Measurements from ENCODE around the gene TMEM62. TPM values are rescaled to one million over a fixed set of nuclear protein-coding genes. Genes with fewer than 3 reads are reported as not detected.
"Not testable (repeated sequence)": the region's sequence is repeated elsewhere in the genome, so short reads cannot be mapped to it uniquely, and the experiment has no call there.

The TMEM62 gene
- total RNA-seq, 4 donors from 2014 or later = 11.5 to 25.2 (median 22.9) TPM

DNA sequence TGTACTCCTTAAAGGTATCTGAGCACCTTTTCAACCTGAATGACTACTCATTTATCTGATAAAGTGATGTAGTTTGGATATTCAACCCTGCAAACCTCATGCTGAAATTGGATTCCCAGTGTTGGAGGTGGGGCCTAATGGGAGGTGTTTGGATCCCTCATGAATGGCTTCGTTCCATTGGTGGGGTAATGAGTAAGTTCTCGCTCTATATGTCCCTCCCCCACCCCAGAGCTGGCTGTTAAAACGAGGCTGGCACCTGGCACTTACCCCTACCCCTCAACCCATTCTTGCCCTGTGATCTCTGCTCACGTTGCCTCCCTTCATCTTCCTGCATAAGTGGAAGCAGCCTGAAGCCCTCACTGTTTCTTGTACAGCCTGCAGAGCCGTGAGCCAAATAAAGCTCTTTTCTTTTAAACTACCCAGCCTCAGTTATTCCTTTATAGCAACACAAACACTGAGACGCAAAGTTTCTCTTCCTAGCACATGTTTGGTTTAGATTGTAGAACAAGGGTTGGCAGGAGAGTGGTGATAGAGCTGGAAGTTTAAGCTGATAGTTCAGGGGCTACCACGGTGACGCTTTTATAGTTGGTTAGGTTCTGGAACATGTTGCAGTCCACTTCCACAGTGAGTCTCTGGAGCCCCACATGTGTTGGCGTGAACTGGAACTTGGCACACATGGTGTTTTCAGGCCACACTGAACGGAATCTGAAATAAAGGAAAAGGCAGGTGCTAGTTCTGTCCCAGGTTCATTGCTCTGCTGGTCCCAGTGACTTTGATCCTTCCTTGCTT, 63.6 kb downstream of the TMEM62 start:
- TF ChIP-seq POLR2A (IDR thresholded peaks at IDR 0.05) (no peak), EP300 (IDR thresholded peaks at IDR 0.05) (no peak), POLR2AphosphoS5 (IDR thresholded peaks at IDR 0.05) (no peak)
- TF ChIP-seq, protein P1, sequence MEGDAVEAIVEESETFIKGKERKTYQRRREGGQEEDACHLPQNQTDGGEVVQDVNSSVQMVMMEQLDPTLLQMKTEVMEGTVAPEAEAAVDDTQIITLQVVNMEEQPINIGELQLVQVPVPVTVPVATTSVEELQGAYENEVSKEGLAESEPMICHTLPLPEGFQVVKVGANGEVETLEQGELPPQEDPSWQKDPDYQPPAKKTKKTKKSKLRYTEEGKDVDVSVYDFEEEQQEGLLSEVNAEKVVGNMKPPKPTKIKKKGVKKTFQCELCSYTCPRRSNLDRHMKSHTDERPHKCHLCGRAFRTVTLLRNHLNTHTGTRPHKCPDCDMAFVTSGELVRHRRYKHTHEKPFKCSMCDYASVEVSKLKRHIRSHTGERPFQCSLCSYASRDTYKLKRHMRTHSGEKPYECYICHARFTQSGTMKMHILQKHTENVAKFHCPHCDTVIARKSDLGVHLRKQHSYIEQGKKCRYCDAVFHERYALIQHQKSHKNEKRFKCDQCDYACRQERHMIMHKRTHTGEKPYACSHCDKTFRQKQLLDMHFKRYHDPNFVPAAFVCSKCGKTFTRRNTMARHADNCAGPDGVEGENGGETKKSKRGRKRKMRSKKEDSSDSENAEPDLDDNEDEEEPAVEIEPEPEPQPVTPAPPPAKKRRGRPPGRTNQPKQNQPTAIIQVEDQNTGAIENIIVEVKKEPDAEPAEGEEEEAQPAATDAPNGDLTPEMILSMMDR (IDR thresholded peaks at IDR 0.05) = no peak
- Histone ChIP-seq H3K27me3 (no peaks in the 10 kb centered on the region), H3K4me3 (no peak overlapping the region), H3K9me3 (peaks cover 0 to 3% (median 0%) of the 10 kb centered on the region in 3 donors), H3K36me3 (peaks cover 17 to 70% of the 10 kb centered on the region in 2 donors), H3K27ac (no peak overlapping the region), H3K4me1 (no peaks in the 10 kb centered on the region)
- no peak for ATAC-seq
- WGBS, 2 donors (ENCODE audit: low coverage in 1 of 2) = 84 to 86% methylated on average over 7 to 9 of the region's 10 CpGs

DNA sequence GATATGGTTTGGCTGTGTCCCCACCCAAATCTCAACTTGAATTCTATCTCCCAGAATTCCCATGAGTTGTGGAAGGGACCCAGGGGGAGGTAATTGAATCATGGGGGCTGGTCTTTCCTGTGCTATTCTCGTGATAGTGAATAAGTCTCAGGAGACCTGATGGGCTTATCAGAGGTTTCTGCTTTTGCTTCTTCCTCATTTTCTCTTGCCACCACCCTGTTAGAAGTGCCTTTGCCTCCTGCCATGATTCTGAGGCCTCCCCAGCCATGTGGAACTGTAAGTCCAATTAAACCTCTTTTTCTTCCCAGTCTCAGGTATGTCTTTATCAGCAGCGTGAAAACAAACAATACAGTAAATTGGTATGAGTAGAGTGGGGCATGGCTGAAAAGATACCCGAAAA, 64.4 kb downstream of the TMEM62 start:
- H3K9me3 ChIP-seq, ATAC-seq, H3K4me1 ChIP-seq, H3K27ac ChIP-seq, H3K27me3 ChIP-seq, H3K4me3 ChIP-seq: not testable (repeated sequence)
- WGBS, 2 donors (ENCODE audit: low coverage in 1 of 2) = 50 to 90% methylated on average over 1 to 3 of the region's 3 CpGs
- H3K36me3 ChIP-seq = peaks cover 12 to 62% of the 10 kb centered on the region in 2 donors

GRCh38 chr15:43198556-43198955, 65.2 kb downstream of the TMEM62 start:
- H3K27me3 ChIP-seq, H3K4me3 ChIP-seq, H3K9me3 ChIP-seq, H3K27ac ChIP-seq, H3K4me1 ChIP-seq, ATAC-seq: not testable (repeated sequence)
- WGBS, 2 donors (ENCODE audit: low coverage in 1 of 2) = 89% methylated on average over 2 of the region's 4 CpGs; no CpG with 5 or more reads in 1 of the 2 donors
- peaks cover 12 to 54% of the 10 kb centered on the region in 2 donors for H3K36me3 ChIP-seq

DNA sequence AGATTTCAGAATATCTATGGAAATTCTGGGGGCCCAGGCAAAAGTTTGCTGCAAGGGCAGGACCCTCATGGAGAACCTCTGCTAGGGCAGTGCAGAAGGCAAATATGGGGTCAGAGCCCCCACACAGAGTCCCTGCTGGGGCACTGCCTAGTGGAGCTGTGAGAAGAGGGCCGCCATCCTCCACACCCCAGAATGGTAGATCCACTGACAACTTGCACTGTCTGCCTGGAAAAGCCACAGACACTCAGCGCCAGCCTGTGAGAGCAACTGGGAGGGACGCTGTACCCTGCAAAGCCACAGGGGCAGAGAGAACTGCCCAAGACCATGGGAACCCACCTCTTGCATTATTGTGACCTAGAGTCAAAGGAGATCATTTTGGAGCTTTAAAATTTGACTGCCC, 65.6 kb downstream of the TMEM62 start:
- H3K4me3 ChIP-seq = no peak overlapping the region
- WGBS, 2 donors (ENCODE audit: low coverage in 1 of 2) = 94% methylated on average over 2 of the region's 3 CpGs; no CpG with 5 or more reads in 1 of the 2 donors
- peaks cover 0 to under 1% (median 0%) of the 10 kb centered on the region in 3 donors for H3K4me1 ChIP-seq
- peaks cover 0 to 3% (median 0%) of the 10 kb centered on the region in 3 donors for H3K9me3 ChIP-seq
- TF ChIP-seq, protein P1 (IDR thresholded peaks at IDR 0.05) = no peak
- TF ChIP-seq POLR2AphosphoS5 (IDR thresholded peaks at IDR 0.05) (no peak), EP300 (IDR thresholded peaks at IDR 0.05) (no peak)
- no peaks in the 10 kb centered on the region for H3K27me3 ChIP-seq
- H3K27ac ChIP-seq = no peak overlapping the region
- peaks cover 12 to 52% of the 10 kb centered on the region in 2 donors for H3K36me3 ChIP-seq
- no peak for ATAC-seq

- WGBS, 2 donors (ENCODE audit: low coverage in 1 of 2) = 81 to 100% methylated on average over 2 to 3 of the region's 3 CpGs
- H3K4me3 ChIP-seq = no peak overlapping the region
- no peaks in the 10 kb centered on the region for H3K27me3 ChIP-seq
- no peak for TF ChIP-seq POLR2A (IDR thresholded peaks at IDR 0.05)
- TF ChIP-seq, protein P1 (IDR thresholded peaks at IDR 0.05) = no peak
- no peak for TF ChIP-seq EP300 (IDR thresholded peaks at IDR 0.05)
- TF ChIP-seq POLR2AphosphoS5 (IDR thresholded peaks at IDR 0.05) = no peak
- H3K4me1 ChIP-seq = peaks cover 0 to 5% (median 0%) of the 10 kb centered on the region in 3 donors
- peaks cover 6 to 41% of the 10 kb centered on the region in 2 donors for H3K36me3 ChIP-seq
- ATAC-seq = no peak
- no peak overlapping the region for H3K27ac ChIP-seq
- H3K9me3 ChIP-seq = peaks cover 0 to 3% (median 0%) of the 10 kb centered on the region in 3 donors
Observed at GRCh38 chr15:43199945-43200488, 66.6 kb downstream of the TMEM62 start.
